Mononuclear cell (primary cell): ENCODE measurements around the gene STIM1. TPM values are rescaled to one million over a fixed set of nuclear protein-coding genes. Genes with fewer than 3 reads are reported as not detected.
"Not testable (repeated sequence)": the region's sequence is repeated elsewhere in the genome, so short reads cannot be mapped to it uniquely, and the experiment has no call there.

Experiments
- H3K27me3 ChIP-seq: 2 replicates; pipeline ENCODE4 v1.6.0; 2011; ENCODE audit warnings: low read length, control low read depth; ENCODE audit not compliant: insufficient read depth
- H3K4me1 ChIP-seq: 2 replicates; pipeline ENCODE4 v1.5.1; 2011; ENCODE audit warnings: mild to moderate bottlenecking, low read length, control low read depth; ENCODE audit not compliant: insufficient read depth
- H3K4me3 ChIP-seq: 2 replicates; pipeline ENCODE4 v1.5.1; 2011; ENCODE audit warnings: mild to moderate bottlenecking, low read length, moderate library complexity
- H3K9me3 ChIP-seq: 2 replicates; pipeline ENCODE4 v1.5.1; 2011; ENCODE audit warnings: low read depth, mild to moderate bottlenecking, control low read depth, low read length
- total RNA-seq: library from RNA; depleted of rRNA; stranded (reverse); fragments of >200 nt; gene quantifications from one replicate; pipeline ENCODE4 v1.2.3, GENCODE V29; 2012

The STIM1 gene
- total RNA-seq, 1 donor, result 55.8 TPM

- Histone ChIP-seq H3K9me3 (no peaks in the 10 kb centered on the region), H3K27me3 (no peaks in the 10 kb centered on the region), H3K4me3 (no peak overlapping the region), H3K4me1 (peaks cover 69% of the 10 kb centered on the region)
These were observed 24.6 kb downstream of the STIM1 start for GRCh38 chr11:3879967-3880542.

GRCh38 chr11:3880724-3881123 lies 25.3 kb downstream of the STIM1 start:
- Histone ChIP-seq H3K4me1 (peaks cover 72% of the 10 kb centered on the region), H3K9me3 (no peaks in the 10 kb centered on the region), H3K4me3 (no peak overlapping the region), H3K27me3 (no peaks in the 10 kb centered on the region)

- Histone ChIP-seq H3K9me3 (no peaks in the 10 kb centered on the region), H3K4me1 (peaks cover 75% of the 10 kb centered on the region), H3K27me3 (no peaks in the 10 kb centered on the region), H3K4me3 (no peak overlapping the region)
These were observed 27.2 kb downstream of the STIM1 start for GRCh38 chr11:3882655-3883054.

- Histone ChIP-seq H3K4me1 (peaks cover 70% of the 10 kb centered on the region), H3K4me3 (no peak overlapping the region), H3K9me3 (no peaks in the 10 kb centered on the region), H3K27me3 (no peaks in the 10 kb centered on the region)
These were observed 30.4 kb downstream of the STIM1 start for GRCh38 chr11:3885855-3886254.

GRCh38 chr11:3886985-3887384 lies 31.5 kb downstream of the STIM1 start:
- Histone ChIP-seq H3K27me3 (no peaks in the 10 kb centered on the region), H3K4me3 (no peak overlapping the region), H3K9me3 (no peaks in the 10 kb centered on the region), H3K4me1 (peaks cover 60% of the 10 kb centered on the region)

GRCh38 chr11:3888876-3889275 lies 33.4 kb downstream of the STIM1 start:
- Histone ChIP-seq H3K27me3 (no peaks in the 10 kb centered on the region), H3K4me3 (no peak overlapping the region), H3K4me1 (peaks cover 74% of the 10 kb centered on the region), H3K9me3 (no peaks in the 10 kb centered on the region)

GRCh38 chr11:3890014-3890413 lies 34.5 kb downstream of the STIM1 start:
- H3K4me3 ChIP-seq, result no peak overlapping the region
- H3K9me3 ChIP-seq, result no peaks in the 10 kb centered on the region
- no peaks in the 10 kb centered on the region for H3K27me3 ChIP-seq
- peaks cover 80% of the 10 kb centered on the region for H3K4me1 ChIP-seq

- Histone ChIP-seq H3K4me1 (peaks cover 80% of the 10 kb centered on the region), H3K27me3 (no peaks in the 10 kb centered on the region), H3K4me3 (no peak overlapping the region), H3K9me3 (no peaks in the 10 kb centered on the region)
These were observed 35.3 kb downstream of the STIM1 start for GRCh38 chr11:3890806-3891205.

- Histone ChIP-seq H3K4me3 (no peak overlapping the region), H3K9me3 (no peaks in the 10 kb centered on the region), H3K27me3 (no peaks in the 10 kb centered on the region), H3K4me1 (peaks cover 80% of the 10 kb centered on the region)
These were observed 36.3 kb downstream of the STIM1 start for GRCh38 chr11:3891751-3892150.

- peaks cover 80% of the 10 kb centered on the region for H3K4me1 ChIP-seq
- no peak overlapping the region for H3K4me3 ChIP-seq
- H3K9me3 ChIP-seq, result no peaks in the 10 kb centered on the region
- H3K27me3 ChIP-seq, result no peaks in the 10 kb centered on the region
These were observed 36.7 kb downstream of the STIM1 start for GRCh38 chr11:3892156-3892555.

- no peak overlapping the region for H3K4me3 ChIP-seq
- no peaks in the 10 kb centered on the region for H3K9me3 ChIP-seq
- H3K4me1 ChIP-seq, result peaks cover 70% of the 10 kb centered on the region
- no peaks in the 10 kb centered on the region for H3K27me3 ChIP-seq
These were observed 37.8 kb downstream of the STIM1 start for GRCh38 chr11:3893311-3893710.

GRCh38 chr11:3894128-3894731 lies 38.8 kb downstream of the STIM1 start:
- peaks cover 66% of the 10 kb centered on the region for H3K4me1 ChIP-seq
- H3K9me3 ChIP-seq, result no peaks in the 10 kb centered on the region
- H3K4me3 ChIP-seq, result no peak overlapping the region
- H3K27me3 ChIP-seq, result no peaks in the 10 kb centered on the region

GRCh38 chr11:3896644-3897043 lies 41.2 kb downstream of the STIM1 start:
- no peaks in the 10 kb centered on the region for H3K9me3 ChIP-seq
- H3K27me3 ChIP-seq, result no peaks in the 10 kb centered on the region
- no peak overlapping the region for H3K4me3 ChIP-seq
- peaks cover 68% of the 10 kb centered on the region for H3K4me1 ChIP-seq

GRCh38 chr11:3900230-3900629 lies 44.8 kb downstream of the STIM1 start:
- H3K9me3 ChIP-seq, H3K4me3 ChIP-seq, H3K27me3 ChIP-seq: not testable (repeated sequence)
- H3K4me1 ChIP-seq, result peaks cover 71% of the 10 kb centered on the region

- H3K4me1 ChIP-seq, result peaks cover 75% of the 10 kb centered on the region
- H3K27me3 ChIP-seq, result no peaks in the 10 kb centered on the region
- H3K9me3 ChIP-seq, result no peaks in the 10 kb centered on the region
- H3K4me3 ChIP-seq, result no peak overlapping the region
These were observed 46.0 kb downstream of the STIM1 start for GRCh38 chr11:3901249-3902025.
